Ishikawa (cell line): ENCODE results near the gene HS3ST4.

ENCODE experiments used
- CEBPB ChIP-seq: IDR thresholded peaks from 2 replicates; pipeline ENCODE4 v1.6.1; 2012
- CREB1 ChIP-seq: IDR thresholded peaks from 2 replicates; pipeline ENCODE4 v1.6.1; 2012; ENCODE audit warnings: low read depth
- EGR1 ChIP-seq: IDR thresholded peaks from 2 replicates; pipeline ENCODE4 v1.6.1; 2012
- EP300 ChIP-seq: IDR thresholded peaks from 2 replicates; pipeline ENCODE4 v1.6.1; 2012; ENCODE audit warnings: borderline replicate concordance
- FOXM1 ChIP-seq: IDR thresholded peaks from 2 replicates; pipeline ENCODE4 v1.6.1; 2012; ENCODE audit warnings: low read depth, borderline replicate concordance
- MAX ChIP-seq: IDR thresholded peaks from 2 replicates; pipeline ENCODE4 v1.6.1; 2012
- NFIC ChIP-seq: IDR thresholded peaks from 2 replicates; pipeline ENCODE4 v1.6.1; 2012
- RAD21 ChIP-seq: IDR thresholded peaks from 2 replicates; pipeline ENCODE4 v1.6.1; 2012; ENCODE audit warnings: low read depth
- REST ChIP-seq: IDR thresholded peaks from 2 replicates; pipeline ENCODE4 v1.6.1; 2012; ENCODE audit warnings: low read depth, mild to moderate bottlenecking
- TAF1 ChIP-seq: IDR thresholded peaks from 2 replicates; pipeline ENCODE4 v1.6.1; 2012; ENCODE audit warnings: low read depth, mild to moderate bottlenecking
- TCF12 ChIP-seq: IDR thresholded peaks from 2 replicates; pipeline ENCODE4 v1.6.1; 2012; ENCODE audit warnings: low read depth
- TEAD4 ChIP-seq: IDR thresholded peaks from 2 replicates; pipeline ENCODE4 v1.6.1; 2012
- USF1 ChIP-seq: IDR thresholded peaks from 2 replicates; pipeline ENCODE4 v1.6.1; 2012
- YY1 ChIP-seq: IDR thresholded peaks from 2 replicates; pipeline ENCODE4 v1.6.1; 2012; ENCODE audit warnings: low read depth
- ZBTB7A ChIP-seq: IDR thresholded peaks from 2 replicates; pipeline ENCODE4 v1.6.1; 2012; ENCODE audit warnings: low read depth

HS3ST4 gene

GRCh38 chr16:25966172-25967097 is 274.7 kb downstream of the HS3ST4 start:
- TF ChIP-seq YY1 (no peak), CREB1 (no peak), TAF1 (no peak), MAX (no peak), USF1 (no peak), NFIC (no peak), CEBPB (no peak), EP300 (no peak), FOXM1 (no peak), RAD21 (no peak)

- TF ChIP-seq NFIC: no peak
- TF ChIP-seq YY1: no peak
- TF ChIP-seq EGR1: no peak
- TF ChIP-seq REST: no peak
- no peak for TF ChIP-seq TCF12
- no peak for TF ChIP-seq RAD21
- TF ChIP-seq TEAD4: no peak
- TF ChIP-seq MAX: no peak
- TF ChIP-seq TAF1: no peak
- TF ChIP-seq FOXM1: no peak
- no peak for TF ChIP-seq CREB1
These were observed 285.4 kb downstream of the HS3ST4 start for GRCh38 chr16:25977121-25977520.

- TF ChIP-seq TCF12 (no peak), CEBPB (no peak), EP300 (no peak), USF1 (no peak), NFIC (no peak), EGR1 (no peak), CREB1 (no peak), YY1 (no peak), ZBTB7A (no peak), RAD21 (no peak), FOXM1 (no peak)
These were observed 286.5 kb downstream of the HS3ST4 start for GRCh38 chr16:25978218-25978617.

GRCh38 chr16:25988084-25988483 is 296.3 kb downstream of the HS3ST4 start:
- no peak for TF ChIP-seq TEAD4

GRCh38 chr16:25988882-25989281 is 297.1 kb downstream of the HS3ST4 start:
- no peak for TF ChIP-seq CREB1
- TF ChIP-seq NFIC: no peak
- no peak for TF ChIP-seq FOXM1
- no peak for TF ChIP-seq EP300
- TF ChIP-seq EGR1: no peak
- TF ChIP-seq TAF1: no peak
- no peak for TF ChIP-seq RAD21
- TF ChIP-seq MAX: no peak
- TF ChIP-seq ZBTB7A: no peak
- no peak for TF ChIP-seq TCF12
- no peak for TF ChIP-seq TEAD4
- TF ChIP-seq REST: no peak
- no peak for TF ChIP-seq CEBPB
- TF ChIP-seq YY1: no peak
- TF ChIP-seq USF1: no peak
